Cardiac muscle cell (in vitro differentiated cells and primary cell): ENCODE results near the gene GPN2. TPM values are rescaled to one million over a fixed set of nuclear protein-coding genes. Genes with fewer than 3 reads are reported as not detected.
A peak's percentile ranks its signal among the peaks of the same experiment; 100 is the strongest.

Source experiments
- DNase-seq, 2 donors: peaks; one replicate each; pipeline versions ENCODE4 v3.0.0 to v3.0.0-alpha.2; 2010 to 2017; ENCODE audit warnings: low read depth in 1 of 2, low spot score in 1 of 2
- H3K27ac ChIP-seq: fragments of 200-600 bp; sonication (generic); 2 replicates; pipeline ENCODE4 v1.5.1; 2016
- H3K27me3 ChIP-seq: fragments of 200-600 bp; sonication (generic); 2 replicates; pipeline ENCODE4 v1.6.0; 2016; ENCODE audit warnings: control low read depth
- H3K36me3 ChIP-seq: fragments of 200-600 bp; sonication (generic); 2 replicates; pipeline ENCODE4 v1.5.1; 2016; ENCODE audit warnings: control low read depth
- H3K4me1 ChIP-seq: fragments of 200-600 bp; sonication (generic); 2 replicates; pipeline ENCODE4 v1.8.1; 2017; ENCODE audit warnings: low read depth, mild to moderate bottlenecking, mixed run types
- H3K4me3 ChIP-seq: fragments of 200-600 bp; sonication (generic); 2 replicates; pipeline ENCODE4 v1.5.1; 2016; ENCODE audit warnings: mild to moderate bottlenecking
- H3K9me3 ChIP-seq: fragments of 200-600 bp; sonication (generic); 2 replicates; pipeline ENCODE4 v1.5.1; 2017; ENCODE audit warnings: low read depth, mild to moderate bottlenecking, control low read depth
- polyA plus RNA-seq: library from polyadenylated mRNA; unstranded; fragments of >200 nt; fragmentation: Nextera tagmentation; extraction: Ambion mirVana; gene quantifications from 2 replicates; pipeline ENCODE4 v1.2.1, GENCODE V29; 2016
- total RNA-seq: library from RNA; depleted of rRNA; stranded (reverse); fragments of >200 nt; gene quantifications from 2 replicates; pipeline ENCODE4 v1.2.3, GENCODE V29; 2016
- TF ChIP-seq, protein P1 (sequence below): IDR thresholded peaks from 2 replicates; pipeline ENCODE4 v1.5.1; 2012; ENCODE audit warnings: low read depth, mild to moderate bottlenecking, low read length

The GPN2 gene
- total and polyA plus RNA-seq, 2 experiments from 2014 or later: 18.4 to 32.2 TPM

DNA sequence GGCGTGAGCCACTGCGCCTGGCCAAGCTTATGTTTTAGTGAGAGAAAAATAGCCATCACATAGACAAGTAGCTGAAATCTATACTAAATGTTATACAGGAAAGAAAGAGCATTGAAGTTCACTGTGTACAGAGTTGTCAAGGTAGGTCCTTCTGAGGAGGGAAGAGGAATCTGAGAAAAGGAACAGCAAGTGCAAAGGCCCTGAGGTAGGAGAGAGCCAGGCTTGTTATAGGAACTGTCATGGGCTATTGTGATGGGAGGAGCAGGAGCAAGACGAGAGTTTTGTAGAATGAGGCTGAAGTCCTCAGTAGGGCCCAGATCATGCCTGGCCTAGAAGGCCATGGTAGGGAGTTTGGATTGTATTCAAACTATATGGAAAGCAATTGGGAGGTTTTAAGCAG is 59.0 kb downstream of the GPN2 start:
- peaks cover 15% of the 10 kb centered on the region for H3K36me3 ChIP-seq
- no peak overlapping the region for H3K27ac ChIP-seq
- H3K9me3 ChIP-seq: no peaks in the 10 kb centered on the region
- peaks cover 17% of the 10 kb centered on the region for H3K4me1 ChIP-seq
- H3K27me3 ChIP-seq: no peaks in the 10 kb centered on the region
- H3K4me3 ChIP-seq: no peak overlapping the region
- DNase-seq: no peak
- TF ChIP-seq, protein P1, sequence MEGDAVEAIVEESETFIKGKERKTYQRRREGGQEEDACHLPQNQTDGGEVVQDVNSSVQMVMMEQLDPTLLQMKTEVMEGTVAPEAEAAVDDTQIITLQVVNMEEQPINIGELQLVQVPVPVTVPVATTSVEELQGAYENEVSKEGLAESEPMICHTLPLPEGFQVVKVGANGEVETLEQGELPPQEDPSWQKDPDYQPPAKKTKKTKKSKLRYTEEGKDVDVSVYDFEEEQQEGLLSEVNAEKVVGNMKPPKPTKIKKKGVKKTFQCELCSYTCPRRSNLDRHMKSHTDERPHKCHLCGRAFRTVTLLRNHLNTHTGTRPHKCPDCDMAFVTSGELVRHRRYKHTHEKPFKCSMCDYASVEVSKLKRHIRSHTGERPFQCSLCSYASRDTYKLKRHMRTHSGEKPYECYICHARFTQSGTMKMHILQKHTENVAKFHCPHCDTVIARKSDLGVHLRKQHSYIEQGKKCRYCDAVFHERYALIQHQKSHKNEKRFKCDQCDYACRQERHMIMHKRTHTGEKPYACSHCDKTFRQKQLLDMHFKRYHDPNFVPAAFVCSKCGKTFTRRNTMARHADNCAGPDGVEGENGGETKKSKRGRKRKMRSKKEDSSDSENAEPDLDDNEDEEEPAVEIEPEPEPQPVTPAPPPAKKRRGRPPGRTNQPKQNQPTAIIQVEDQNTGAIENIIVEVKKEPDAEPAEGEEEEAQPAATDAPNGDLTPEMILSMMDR: no peak

DNA sequence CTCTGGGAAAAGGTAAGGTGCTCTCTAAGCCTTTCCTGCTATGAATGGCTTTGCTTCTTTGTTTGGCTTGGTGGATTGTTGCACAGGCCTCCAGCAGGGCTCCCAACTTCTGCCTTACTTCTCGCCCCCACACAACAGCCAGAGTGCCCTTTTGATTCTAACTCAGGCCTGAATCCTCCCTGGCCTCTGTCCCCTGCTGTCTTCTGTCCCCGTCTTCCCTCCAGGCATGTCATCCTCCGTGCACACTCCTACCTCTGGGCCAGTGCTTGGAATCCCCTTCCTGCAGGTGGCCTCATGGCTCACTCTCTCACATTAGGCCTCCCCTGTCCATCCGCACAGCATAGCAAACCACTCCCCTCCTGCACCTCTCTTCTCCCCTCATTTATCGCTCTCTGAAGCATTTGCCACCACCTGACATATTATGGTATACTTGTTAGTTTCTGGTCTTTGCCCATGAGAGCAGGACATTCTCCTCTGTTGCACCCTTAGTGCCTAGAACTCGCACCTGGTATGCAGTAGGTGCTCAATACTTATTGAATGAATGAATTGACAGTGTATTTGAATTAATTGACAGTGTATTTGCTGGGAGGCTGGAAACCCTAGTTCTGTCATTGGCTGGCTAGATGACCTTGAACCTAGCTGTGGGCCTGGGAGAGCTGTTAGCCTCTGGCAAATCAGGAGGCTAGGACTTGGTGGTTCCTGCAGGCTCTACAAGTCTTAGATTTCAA is 60.7 kb downstream of the GPN2 start:
- Histone ChIP-seq H3K27ac (peak overlapping the region; percentile 2), H3K4me1 (peaks cover 22% of the 10 kb centered on the region), H3K9me3 (no peaks in the 10 kb centered on the region), H3K27me3 (no peaks in the 10 kb centered on the region), H3K36me3 (peaks cover 12% of the 10 kb centered on the region), H3K4me3 (no peak overlapping the region)
- TF ChIP-seq, protein P1: no peak
- no peak for DNase-seq

DNA sequence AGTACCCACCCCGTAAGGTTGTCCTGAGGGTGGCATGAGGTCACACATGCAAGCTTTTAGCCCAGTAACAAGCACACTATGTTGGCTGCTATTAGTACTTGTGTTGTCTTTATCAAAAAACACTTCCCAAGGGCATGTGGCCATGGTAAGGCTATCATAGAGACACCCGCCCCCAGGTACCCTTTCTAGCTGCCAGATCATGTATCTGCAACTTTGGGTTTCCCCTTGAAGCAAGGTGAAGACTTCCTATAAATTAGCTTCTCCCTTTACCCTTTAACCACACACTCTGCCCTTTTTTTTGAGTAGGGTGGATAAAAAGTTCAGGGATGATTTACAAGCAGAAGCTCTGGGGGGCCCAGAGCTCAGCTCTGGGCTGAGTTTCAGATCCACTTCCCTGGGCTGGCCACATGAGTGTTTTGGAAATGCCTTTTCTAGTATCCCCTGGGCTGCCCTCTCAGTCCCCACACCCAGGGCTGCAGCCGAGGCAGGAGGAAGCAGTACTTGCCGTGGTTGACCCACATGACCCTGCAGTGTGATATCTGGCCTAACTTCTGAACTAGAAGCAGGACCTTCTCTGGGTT is 61.6 kb downstream of the GPN2 start:
- TF ChIP-seq, protein P1: no peak
- no peaks in the 10 kb centered on the region for H3K27me3 ChIP-seq
- no peak overlapping the region for H3K4me3 ChIP-seq
- H3K36me3 ChIP-seq: peaks cover 9% of the 10 kb centered on the region
- no peak for DNase-seq
- H3K4me1 ChIP-seq: peaks cover 22% of the 10 kb centered on the region
- H3K9me3 ChIP-seq: no peaks in the 10 kb centered on the region
- H3K27ac ChIP-seq: peak overlapping the region; percentile 2

DNA sequence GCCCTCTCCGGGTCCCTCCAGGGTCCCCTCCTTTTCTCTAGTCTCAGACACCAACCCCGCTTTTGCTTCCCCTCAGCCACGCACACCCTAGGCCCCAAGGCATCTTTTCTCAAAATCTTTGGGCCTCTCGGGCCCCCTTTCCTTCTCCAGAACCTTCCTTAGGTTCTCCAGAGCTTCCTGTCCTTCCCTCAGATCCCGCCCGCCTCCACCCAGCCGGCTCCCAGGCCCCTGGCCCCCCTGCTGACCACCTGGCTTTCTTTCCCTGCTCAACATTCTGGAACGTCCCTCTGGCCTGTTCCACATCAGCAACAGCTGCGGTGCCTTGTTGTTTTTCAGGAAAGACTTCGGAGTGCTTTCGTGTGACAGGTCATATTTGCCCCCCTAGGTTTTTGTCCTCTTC is 62.4 kb downstream of the GPN2 start:
- H3K27me3 ChIP-seq: no peaks in the 10 kb centered on the region
- no peaks in the 10 kb centered on the region for H3K9me3 ChIP-seq
- no peak for DNase-seq
- peak overlapping the region; percentile 95 for H3K4me3 ChIP-seq
- TF ChIP-seq, protein P1: no peak
- H3K27ac ChIP-seq: no peak overlapping the region
- H3K4me1 ChIP-seq: peaks cover 22% of the 10 kb centered on the region
- peaks cover 3% of the 10 kb centered on the region for H3K36me3 ChIP-seq

DNA sequence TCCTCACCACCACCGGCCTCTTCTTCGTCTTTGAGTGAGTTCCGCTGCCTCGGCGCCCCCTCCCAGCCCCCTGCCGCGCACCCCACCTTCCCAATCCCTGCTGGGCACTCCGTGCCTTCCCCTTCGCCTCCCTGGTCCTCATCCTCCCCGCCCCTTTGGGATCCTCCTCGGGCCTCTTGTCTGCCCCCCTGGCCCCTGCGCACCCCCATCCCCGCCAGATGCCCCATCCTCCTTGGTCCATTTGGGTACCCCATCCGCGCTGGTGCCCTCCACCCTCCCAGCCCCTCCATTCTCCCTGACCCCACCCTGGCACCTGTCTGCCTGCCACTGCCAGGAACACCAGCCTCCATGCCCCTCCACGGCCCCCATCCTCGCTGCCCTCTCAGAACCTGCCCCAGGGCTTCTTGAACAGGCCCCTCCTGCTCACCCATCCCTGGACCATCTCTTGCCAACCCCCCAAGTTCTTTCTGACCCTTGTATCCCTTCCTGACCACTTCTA is 62.9 kb downstream of the GPN2 start:
- TF ChIP-seq, protein P1: no peak
- peaks cover 22% of the 10 kb centered on the region for H3K4me1 ChIP-seq
- no peaks in the 10 kb centered on the region for H3K36me3 ChIP-seq
- H3K4me3 ChIP-seq: peak overlapping the region; percentile 95
- no peak overlapping the region for H3K27ac ChIP-seq
- DNase-seq: no peak
- no peaks in the 10 kb centered on the region for H3K9me3 ChIP-seq
- H3K27me3 ChIP-seq: no peaks in the 10 kb centered on the region
